DOHH2 (cell line): ENCODE results near the gene RPS29.

Experiments
- EZH2phosphoT487 ChIP-seq: fragments of 200-600 bp; sonication (generic); IDR thresholded peaks from 2 replicates; pipeline ENCODE4 v1.6.1; 2017; ENCODE audit warnings: borderline replicate concordance, mild to moderate bottlenecking, antibody characterized with exemption, low read length, moderate library complexity, mixed read lengths
- TF ChIP-seq, protein P1 (sequence below): fragments of 200-600 bp; sonication (generic); IDR thresholded peaks from one replicate; pipeline ENCODE4 v1.5.1; 2014; ENCODE audit warnings: antibody characterized with exemption, mild to moderate bottlenecking, low read depth, low read length; ENCODE audit not compliant: poor library complexity, severe bottlenecking

DNA sequence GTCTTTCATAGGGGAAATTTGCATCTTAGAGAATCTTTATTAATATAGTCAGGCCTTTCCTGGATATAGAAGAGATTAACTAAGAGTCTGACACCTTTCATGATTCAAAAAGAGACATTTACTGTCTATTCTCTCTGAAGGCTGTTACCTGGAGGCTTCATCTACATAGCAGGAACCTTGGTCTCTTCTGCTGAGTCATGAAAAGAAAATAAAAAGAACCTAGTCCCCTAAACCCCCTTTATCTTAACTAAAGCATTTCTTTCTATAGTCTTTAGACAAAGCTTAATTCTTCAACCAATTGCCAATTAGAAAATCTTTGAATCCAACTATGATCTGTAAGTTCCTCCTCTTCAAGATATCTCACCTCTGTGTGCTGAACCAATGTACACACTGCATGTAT, 33.1 kb downstream of the RPS29 start:
- TF ChIP-seq EZH2phosphoT487, result no peak
- TF ChIP-seq, protein P1, sequence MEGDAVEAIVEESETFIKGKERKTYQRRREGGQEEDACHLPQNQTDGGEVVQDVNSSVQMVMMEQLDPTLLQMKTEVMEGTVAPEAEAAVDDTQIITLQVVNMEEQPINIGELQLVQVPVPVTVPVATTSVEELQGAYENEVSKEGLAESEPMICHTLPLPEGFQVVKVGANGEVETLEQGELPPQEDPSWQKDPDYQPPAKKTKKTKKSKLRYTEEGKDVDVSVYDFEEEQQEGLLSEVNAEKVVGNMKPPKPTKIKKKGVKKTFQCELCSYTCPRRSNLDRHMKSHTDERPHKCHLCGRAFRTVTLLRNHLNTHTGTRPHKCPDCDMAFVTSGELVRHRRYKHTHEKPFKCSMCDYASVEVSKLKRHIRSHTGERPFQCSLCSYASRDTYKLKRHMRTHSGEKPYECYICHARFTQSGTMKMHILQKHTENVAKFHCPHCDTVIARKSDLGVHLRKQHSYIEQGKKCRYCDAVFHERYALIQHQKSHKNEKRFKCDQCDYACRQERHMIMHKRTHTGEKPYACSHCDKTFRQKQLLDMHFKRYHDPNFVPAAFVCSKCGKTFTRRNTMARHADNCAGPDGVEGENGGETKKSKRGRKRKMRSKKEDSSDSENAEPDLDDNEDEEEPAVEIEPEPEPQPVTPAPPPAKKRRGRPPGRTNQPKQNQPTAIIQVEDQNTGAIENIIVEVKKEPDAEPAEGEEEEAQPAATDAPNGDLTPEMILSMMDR, result no peak
